WTC11 (cell line): ENCODE data around the gene GALNT13. TPM values are rescaled to one million over a fixed set of nuclear protein-coding genes. Genes with fewer than 3 reads are reported as not detected.
A peak's percentile ranks its signal among the peaks of the same experiment; 100 is the strongest.

ENCODE experiments used
- ATAC-seq: fragments of 200-7000 bp; cut with Tn5 transposase; 2 replicates; pipeline ENCODE4 v1.10.0; 2021; ENCODE audit warnings: mild to moderate bottlenecking, moderate library complexity
- CTCF ChIA-PET: fragments of 300-600 bp; sonication (Branson Sonifier 250); formaldehyde crosslinking; loops from one replicate; lab custom pipeline; 2021; ENCODE audit warnings: antibody characterized with exemption; lab: Charles Lee
- POLR2A ChIA-PET: fragments of 350-600 bp; sonication (Branson Sonifier 250); formaldehyde crosslinking; loops from one replicate; lab custom pipeline; 2021; ENCODE audit warnings: antibody characterized with exemption; lab: Charles Lee
- DNase-seq: peaks from one replicate; pipeline ENCODE4 v3.0.0; 2021; ENCODE audit warnings: low spot score
- H3K27ac Mint-ChIP-seq: 2 replicates; pipeline ENCODE4 v1.8.0; 2021; ENCODE audit warnings: mixed read lengths
- H3K27me3 Mint-ChIP-seq: 2 replicates; pipeline ENCODE4 v1.8.0; 2021; ENCODE audit warnings: low read depth, mild to moderate bottlenecking, moderate library complexity, mixed read lengths
- H3K36me3 Mint-ChIP-seq: 2 replicates; pipeline ENCODE4 v1.8.0; 2021; ENCODE audit warnings: mixed read lengths
- H3K4me1 Mint-ChIP-seq: 2 replicates; pipeline ENCODE4 v1.8.0; 2022; ENCODE audit warnings: mixed read lengths
- H3K4me3 Mint-ChIP-seq: 2 replicates; pipeline ENCODE4 v1.8.0; 2021; ENCODE audit warnings: mild to moderate bottlenecking, moderate library complexity, mixed read lengths
- H3K9me3 Mint-ChIP-seq: 2 replicates; pipeline ENCODE4 v1.8.0; 2021; ENCODE audit warnings: mixed read lengths
- GRHL2 ChIP-seq: fragments of 250-450 bp; sonication (Bioruptor Pico); IDR thresholded peaks from 2 replicates; pipeline ENCODE4 v1.8.0; 2022; ENCODE audit warnings: mild to moderate bottlenecking, moderate library complexity; ENCODE audit not compliant: insufficient replicate concordance, severe bottlenecking
- IRF2 ChIP-seq: sonication (generic); formaldehyde crosslinking; IDR thresholded peaks from 2 replicates; pipeline ENCODE4 v1.8.0; 2022; ENCODE audit warnings: low read depth, missing genetic modification reagents, borderline replicate concordance
- KAT7 ChIP-seq: sonication (generic); formaldehyde crosslinking; IDR thresholded peaks from 2 replicates; pipeline ENCODE4 v1.8.1; 2023; ENCODE audit warnings: missing genetic modification reagents, mild to moderate bottlenecking, borderline replicate concordance
- NFATC4 ChIP-seq: fragments of 250-450 bp; sonication (Bioruptor Pico); IDR thresholded peaks from 2 replicates; pipeline ENCODE4 v1.9.0; 2021; ENCODE audit warnings: mild to moderate bottlenecking
- RELA ChIP-seq: sonication (generic); formaldehyde crosslinking; IDR thresholded peaks from 2 replicates; pipeline ENCODE4 v1.8.1; 2022; ENCODE audit warnings: missing genetic modification reagents, mild to moderate bottlenecking, borderline replicate concordance
- ZBTB21 ChIP-seq: sonication (generic); formaldehyde crosslinking; IDR thresholded peaks from 2 replicates; pipeline ENCODE4 v1.8.1; 2023; ENCODE audit warnings: mild to moderate bottlenecking, missing genetic modification reagents, borderline replicate concordance
- total RNA-seq: library from RNA; stranded (reverse); gene quantifications from 3 replicates; pipeline ENCODE4 v1.2.3, GENCODE V29; 2021
- TF ChIP-seq, protein P1 (sequence below): sonication (generic); formaldehyde crosslinking; IDR thresholded peaks from 2 replicates; pipeline ENCODE4 v1.8.1; 2022; ENCODE audit warnings: mild to moderate bottlenecking, missing genetic modification reagents, moderate library complexity, borderline replicate concordance
- TF ChIP-seq, protein P2 (sequence below): sonication (generic); formaldehyde crosslinking; IDR thresholded peaks from 2 replicates; pipeline ENCODE4 v1.8.1; 2022; ENCODE audit warnings: missing genetic modification reagents, borderline replicate concordance
- TF ChIP-seq, protein P3 (sequence below): fragments of 250-450 bp; sonication (Bioruptor Pico); IDR thresholded peaks from 2 replicates; pipeline ENCODE4 v1.9.0; 2021; ENCODE audit warnings: mild to moderate bottlenecking, borderline replicate concordance
- TF ChIP-seq, protein P4 (sequence below): sonication (generic); formaldehyde crosslinking; IDR thresholded peaks from 2 replicates; pipeline ENCODE4 v1.8.0; 2023; ENCODE audit warnings: missing genetic modification reagents
- TF ChIP-seq, protein P5 (sequence below): sonication (generic); formaldehyde crosslinking; IDR thresholded peaks from 2 replicates; pipeline ENCODE4 v1.8.1; 2022; ENCODE audit warnings: mild to moderate bottlenecking, moderate library complexity, missing genetic modification reagents
- TF ChIP-seq, protein P6 (sequence below): fragments of 200-600 bp; IDR thresholded peaks from 2 replicates; pipeline ENCODE4 v1.8.0; 2022; ENCODE audit warnings: antibody characterized with exemption

GALNT13 gene
- total RNA-seq, 1 experiment from 2014 or later, result 9.9 TPM

DNA sequence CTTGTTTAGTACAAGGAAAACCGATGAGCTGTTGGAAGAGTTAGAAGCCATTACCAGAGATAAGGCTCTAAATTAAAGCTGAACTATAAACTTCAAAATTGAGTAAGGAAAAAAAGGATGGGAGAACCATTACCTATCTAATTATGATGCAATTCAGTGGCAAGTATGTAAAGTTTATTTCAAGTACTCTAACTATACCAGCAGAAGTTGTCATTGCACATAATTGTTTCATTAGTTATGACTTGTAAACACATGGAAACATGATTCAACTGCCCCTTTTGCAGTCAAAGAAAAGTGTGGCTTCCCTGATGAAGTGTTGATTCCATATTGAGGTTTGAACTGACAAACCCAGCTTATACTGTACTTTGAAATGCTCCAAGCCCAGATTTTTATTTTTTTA is 502.7 kb downstream of the GALNT13 start (continued):
- TF ChIP-seq, protein P1, sequence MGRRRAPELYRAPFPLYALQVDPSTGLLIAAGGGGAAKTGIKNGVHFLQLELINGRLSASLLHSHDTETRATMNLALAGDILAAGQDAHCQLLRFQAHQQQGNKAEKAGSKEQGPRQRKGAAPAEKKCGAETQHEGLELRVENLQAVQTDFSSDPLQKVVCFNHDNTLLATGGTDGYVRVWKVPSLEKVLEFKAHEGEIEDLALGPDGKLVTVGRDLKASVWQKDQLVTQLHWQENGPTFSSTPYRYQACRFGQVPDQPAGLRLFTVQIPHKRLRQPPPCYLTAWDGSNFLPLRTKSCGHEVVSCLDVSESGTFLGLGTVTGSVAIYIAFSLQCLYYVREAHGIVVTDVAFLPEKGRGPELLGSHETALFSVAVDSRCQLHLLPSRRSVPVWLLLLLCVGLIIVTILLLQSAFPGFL (CRISPR knock-in tag), result no peak
- TF ChIP-seq IRF2, result no peak
- TF ChIP-seq, protein P2, sequence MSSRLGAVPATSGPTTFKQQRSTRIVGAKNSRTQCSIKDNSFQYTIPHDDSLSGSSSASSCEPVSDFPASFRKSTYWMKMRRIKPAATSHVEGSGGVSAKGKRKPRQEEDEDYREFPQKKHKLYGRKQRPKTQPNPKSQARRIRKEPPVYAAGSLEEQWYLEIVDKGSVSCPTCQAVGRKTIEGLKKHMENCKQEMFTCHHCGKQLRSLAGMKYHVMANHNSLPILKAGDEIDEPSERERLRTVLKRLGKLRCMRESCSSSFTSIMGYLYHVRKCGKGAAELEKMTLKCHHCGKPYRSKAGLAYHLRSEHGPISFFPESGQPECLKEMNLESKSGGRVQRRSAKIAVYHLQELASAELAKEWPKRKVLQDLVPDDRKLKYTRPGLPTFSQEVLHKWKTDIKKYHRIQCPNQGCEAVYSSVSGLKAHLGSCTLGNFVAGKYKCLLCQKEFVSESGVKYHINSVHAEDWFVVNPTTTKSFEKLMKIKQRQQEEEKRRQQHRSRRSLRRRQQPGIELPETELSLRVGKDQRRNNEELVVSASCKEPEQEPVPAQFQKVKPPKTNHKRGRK (CRISPR knock-in tag), result no peak
- TF ChIP-seq, protein P3, sequence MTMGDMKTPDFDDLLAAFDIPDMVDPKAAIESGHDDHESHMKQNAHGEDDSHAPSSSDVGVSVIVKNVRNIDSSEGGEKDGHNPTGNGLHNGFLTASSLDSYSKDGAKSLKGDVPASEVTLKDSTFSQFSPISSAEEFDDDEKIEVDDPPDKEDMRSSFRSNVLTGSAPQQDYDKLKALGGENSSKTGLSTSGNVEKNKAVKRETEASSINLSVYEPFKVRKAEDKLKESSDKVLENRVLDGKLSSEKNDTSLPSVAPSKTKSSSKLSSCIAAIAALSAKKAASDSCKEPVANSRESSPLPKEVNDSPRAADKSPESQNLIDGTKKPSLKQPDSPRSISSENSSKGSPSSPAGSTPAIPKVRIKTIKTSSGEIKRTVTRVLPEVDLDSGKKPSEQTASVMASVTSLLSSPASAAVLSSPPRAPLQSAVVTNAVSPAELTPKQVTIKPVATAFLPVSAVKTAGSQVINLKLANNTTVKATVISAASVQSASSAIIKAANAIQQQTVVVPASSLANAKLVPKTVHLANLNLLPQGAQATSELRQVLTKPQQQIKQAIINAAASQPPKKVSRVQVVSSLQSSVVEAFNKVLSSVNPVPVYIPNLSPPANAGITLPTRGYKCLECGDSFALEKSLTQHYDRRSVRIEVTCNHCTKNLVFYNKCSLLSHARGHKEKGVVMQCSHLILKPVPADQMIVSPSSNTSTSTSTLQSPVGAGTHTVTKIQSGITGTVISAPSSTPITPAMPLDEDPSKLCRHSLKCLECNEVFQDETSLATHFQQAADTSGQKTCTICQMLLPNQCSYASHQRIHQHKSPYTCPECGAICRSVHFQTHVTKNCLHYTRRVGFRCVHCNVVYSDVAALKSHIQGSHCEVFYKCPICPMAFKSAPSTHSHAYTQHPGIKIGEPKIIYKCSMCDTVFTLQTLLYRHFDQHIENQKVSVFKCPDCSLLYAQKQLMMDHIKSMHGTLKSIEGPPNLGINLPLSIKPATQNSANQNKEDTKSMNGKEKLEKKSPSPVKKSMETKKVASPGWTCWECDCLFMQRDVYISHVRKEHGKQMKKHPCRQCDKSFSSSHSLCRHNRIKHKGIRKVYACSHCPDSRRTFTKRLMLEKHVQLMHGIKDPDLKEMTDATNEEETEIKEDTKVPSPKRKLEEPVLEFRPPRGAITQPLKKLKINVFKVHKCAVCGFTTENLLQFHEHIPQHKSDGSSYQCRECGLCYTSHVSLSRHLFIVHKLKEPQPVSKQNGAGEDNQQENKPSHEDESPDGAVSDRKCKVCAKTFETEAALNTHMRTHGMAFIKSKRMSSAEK (CRISPR knock-in tag), result no peak
- TF ChIP-seq NFATC4, result no peak
- TF ChIP-seq, protein P4, sequence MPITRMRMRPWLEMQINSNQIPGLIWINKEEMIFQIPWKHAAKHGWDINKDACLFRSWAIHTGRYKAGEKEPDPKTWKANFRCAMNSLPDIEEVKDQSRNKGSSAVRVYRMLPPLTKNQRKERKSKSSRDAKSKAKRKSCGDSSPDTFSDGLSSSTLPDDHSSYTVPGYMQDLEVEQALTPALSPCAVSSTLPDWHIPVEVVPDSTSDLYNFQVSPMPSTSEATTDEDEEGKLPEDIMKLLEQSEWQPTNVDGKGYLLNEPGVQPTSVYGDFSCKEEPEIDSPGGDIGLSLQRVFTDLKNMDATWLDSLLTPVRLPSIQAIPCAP (CRISPR knock-in tag), result no peak
- no peak for TF ChIP-seq RELA
- no peak for TF ChIP-seq ZBTB21 (CRISPR knock-in tag)
- TF ChIP-seq KAT7 (CRISPR knock-in tag), result no peak
- TF ChIP-seq, protein P5, sequence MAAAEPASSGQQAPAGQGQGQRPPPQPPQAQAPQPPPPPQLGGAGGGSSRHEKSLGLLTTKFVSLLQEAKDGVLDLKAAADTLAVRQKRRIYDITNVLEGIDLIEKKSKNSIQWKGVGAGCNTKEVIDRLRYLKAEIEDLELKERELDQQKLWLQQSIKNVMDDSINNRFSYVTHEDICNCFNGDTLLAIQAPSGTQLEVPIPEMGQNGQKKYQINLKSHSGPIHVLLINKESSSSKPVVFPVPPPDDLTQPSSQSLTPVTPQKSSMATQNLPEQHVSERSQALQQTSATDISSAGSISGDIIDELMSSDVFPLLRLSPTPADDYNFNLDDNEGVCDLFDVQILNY (CRISPR knock-in tag), result no peak

DNA sequence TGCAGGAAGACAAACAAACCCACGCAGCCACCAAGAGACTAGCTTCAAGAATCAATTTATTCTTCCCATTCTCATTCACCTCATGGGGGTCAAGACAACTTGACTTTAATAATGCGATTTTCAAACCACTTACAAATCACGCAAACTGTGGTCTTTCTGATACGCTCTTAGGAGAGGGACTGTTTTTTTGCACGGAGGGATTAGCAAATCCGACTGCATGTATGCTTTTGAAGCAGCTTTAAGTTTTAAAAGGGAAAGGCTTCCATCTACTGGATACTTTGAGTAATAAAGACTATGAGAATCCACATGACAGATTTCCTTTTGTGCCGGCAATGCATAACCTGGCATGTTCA is 503.8 kb downstream of the GALNT13 start:
- Mint-ChIP-seq H3K36me3 (no peaks in the 10 kb centered on the region), H3K27me3 (no peaks in the 10 kb centered on the region), H3K4me1 (peaks cover 30% of the 10 kb centered on the region), H3K27ac (no peak overlapping the region; the same call in 1 of the 2 replicates), H3K9me3 (no peaks in the 10 kb centered on the region), H3K4me3 (no peak overlapping the region)
- POLR2A ChIA-PET, result no interaction called here
- CTCF ChIA-PET, result interaction anchor here (0.6 to 2.0 kb wide), 4 partner anchors 408 to 1415 kb away, joined by 4 to 13 read pairs (median 6); no protein-coding TSS in a partner anchor
- DNase-seq, result no peak
- TF ChIP-seq, protein P6, sequence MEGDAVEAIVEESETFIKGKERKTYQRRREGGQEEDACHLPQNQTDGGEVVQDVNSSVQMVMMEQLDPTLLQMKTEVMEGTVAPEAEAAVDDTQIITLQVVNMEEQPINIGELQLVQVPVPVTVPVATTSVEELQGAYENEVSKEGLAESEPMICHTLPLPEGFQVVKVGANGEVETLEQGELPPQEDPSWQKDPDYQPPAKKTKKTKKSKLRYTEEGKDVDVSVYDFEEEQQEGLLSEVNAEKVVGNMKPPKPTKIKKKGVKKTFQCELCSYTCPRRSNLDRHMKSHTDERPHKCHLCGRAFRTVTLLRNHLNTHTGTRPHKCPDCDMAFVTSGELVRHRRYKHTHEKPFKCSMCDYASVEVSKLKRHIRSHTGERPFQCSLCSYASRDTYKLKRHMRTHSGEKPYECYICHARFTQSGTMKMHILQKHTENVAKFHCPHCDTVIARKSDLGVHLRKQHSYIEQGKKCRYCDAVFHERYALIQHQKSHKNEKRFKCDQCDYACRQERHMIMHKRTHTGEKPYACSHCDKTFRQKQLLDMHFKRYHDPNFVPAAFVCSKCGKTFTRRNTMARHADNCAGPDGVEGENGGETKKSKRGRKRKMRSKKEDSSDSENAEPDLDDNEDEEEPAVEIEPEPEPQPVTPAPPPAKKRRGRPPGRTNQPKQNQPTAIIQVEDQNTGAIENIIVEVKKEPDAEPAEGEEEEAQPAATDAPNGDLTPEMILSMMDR, result peak; percentile 24; the same call in 1 of the 2 replicates
- no peak for TF ChIP-seq GRHL2 (CRISPR knock-in tag)
- peak; percentile 82 for ATAC-seq
